Non-pigmented ciliary epithelial cell (primary cell): ENCODE data around the gene RAP2A.
A peak's percentile ranks its signal among the peaks of the same experiment; 100 is the strongest.

ENCODE experiments used
- DNase-seq: peaks from one replicate; pipeline ENCODE4 v3.0.0-alpha.2; 2010; ENCODE audit warnings: low read depth

Gene RAP2A

DNA sequence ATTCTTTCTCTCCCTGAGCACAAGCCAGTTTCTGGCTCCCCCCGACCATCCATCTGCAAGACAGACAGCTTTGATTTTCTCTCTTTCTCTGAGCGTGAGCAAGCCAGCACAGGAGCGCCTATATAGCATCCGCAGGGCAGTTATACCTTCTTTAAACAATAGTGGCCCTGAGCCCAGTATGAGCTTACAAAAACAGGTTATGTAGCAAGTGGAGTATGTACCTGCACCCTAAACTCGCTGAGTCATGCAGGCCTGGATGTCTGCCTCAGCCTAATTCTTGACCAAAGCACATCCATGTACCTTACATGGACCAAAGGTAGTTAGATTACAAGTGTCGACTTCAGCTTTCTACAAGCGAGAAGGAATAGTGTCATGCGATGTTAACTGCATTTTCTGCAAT, 61.7 kb downstream of the RAP2A start:
- no peak for DNase-seq

DNA sequence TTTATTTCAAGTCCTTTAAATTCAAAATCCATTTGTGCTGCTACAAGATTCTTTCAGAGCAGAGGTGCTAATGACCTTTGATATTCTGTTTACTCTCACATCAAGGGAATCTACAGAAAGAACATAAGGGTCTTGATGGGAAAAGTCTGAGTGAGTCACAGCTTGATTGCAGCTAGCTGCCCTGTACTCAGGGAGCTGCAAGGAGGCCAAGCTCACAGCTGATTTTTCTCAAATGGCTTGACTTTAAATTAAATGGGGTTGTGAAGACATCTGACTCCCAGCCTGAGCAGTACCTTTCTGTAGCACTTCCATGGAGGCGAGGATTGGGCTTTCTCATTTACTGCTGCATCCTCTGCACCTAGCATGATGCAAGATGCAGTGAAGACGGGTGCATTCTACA, 62.5 kb downstream of the RAP2A start:
- DNase-seq: no peak

DNA sequence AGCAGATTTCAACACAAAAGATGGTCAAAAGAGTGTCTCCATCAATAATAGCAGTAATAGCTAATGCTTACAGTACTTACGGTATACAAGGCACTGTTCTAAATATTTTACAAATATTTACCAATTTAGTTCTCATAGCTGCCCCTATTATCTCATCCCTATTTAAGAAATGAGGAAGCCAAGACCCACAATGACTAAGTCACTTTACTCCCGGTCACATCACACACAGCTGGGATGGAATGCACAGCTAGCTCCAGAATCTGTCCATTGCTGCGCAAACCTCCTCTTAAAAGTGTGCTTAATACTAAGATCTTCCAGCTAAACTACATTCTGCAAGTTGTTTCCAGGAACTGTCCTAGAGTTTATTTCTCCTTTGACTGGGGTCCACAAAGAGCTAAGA, 63.4 kb downstream of the RAP2A start:
- no peak for DNase-seq

DNA sequence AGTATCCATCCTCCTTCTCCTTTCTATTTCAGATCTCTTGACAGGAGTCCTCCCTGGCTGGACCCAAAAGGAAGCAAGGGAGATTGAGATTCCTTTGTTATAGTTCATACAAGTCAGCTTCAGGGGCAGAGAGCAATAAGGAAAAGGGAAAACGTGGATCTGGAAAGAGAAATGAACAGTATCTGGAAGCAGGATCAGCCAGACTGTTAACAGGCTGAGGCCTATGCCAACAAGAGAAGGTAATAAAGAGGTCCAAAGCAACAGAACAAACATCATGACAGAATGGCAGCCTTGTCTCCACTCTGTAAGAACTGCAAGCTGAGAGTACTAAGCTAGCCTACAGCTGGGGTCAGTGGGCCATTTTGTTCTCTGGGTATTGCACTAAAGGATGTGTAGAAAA, 64.5 kb downstream of the RAP2A start:
- DNase-seq: no peak

DNA sequence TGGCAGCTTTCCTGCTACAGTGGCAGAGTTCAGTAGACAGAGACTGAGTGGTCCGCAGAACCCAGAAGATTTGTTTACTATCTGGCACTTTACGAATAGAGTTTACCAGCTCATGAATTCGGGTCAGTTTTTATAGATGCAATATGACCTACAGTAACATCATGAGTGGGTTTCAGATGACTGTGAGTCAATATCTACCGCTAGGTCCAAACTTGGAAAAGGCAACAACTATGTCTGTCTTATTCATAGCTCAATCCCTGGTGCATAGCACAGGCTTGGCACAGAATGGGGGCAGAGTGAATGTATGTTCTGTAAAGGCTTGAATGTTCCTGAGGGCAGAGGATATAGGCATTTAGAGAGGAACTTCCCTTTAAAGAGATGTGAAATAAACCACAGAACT, 65.2 kb downstream of the RAP2A start:
- no peak for DNase-seq

DNA sequence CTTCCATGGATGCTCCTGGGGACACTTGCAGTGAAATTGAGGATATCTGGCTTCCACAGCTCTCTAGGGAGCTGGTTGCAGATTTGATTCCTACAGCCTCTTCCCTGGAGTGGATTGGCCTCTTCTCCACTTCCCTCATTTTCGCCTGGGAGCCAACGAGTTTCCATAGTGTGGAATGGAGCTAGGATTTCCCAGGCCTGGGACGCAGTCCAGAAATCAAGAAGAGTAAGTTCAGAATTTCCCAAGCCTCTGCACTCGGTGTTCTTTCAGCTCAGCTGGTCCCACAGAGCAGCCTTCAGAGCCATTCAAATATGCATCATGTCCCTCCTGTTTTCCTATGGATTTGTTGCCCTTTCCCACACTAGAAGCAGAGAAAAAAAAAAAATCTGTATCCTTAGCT, 68.2 kb downstream of the RAP2A start:
- DNase-seq: no peak

DNA sequence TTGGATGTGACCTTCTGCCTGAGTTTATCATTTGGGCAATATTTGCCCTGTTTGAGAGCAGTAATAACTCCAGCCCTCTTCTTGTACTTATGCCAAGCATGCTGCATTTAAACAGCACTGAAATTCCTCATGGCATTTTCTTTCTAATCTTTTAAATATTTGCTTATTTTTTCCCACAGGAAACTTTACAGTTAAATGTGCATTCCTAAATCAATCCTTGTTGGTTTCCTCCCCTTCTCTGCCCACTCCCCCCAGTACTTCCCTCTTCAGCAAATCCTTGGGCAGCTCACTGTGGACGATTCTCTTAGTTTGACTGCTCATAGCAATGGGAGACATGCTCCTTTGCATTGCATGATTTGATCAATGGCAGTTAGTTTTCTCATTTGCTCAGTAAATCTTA, 68.7 kb downstream of the RAP2A start:
- DNase-seq: no peak

DNA sequence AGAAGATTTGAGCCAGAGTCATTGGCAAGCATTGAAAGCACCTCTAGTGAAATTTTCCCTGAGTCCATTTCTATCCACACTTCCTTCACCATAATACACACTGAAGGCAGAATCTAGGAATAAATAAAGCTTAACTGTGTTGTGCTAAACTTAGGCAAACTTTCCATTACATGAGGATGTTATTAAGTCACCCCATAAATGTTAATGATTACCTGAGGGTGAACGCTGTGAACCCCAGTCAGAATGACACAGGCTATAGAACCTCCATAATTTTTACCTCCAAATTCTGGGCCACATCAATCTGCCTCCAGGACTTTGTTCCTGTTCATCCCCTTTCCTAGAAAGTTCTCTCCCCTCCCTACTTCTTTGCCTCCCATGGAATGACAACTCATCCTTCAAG, 71.0 kb downstream of the RAP2A start:
- DNase-seq: no peak

DNA sequence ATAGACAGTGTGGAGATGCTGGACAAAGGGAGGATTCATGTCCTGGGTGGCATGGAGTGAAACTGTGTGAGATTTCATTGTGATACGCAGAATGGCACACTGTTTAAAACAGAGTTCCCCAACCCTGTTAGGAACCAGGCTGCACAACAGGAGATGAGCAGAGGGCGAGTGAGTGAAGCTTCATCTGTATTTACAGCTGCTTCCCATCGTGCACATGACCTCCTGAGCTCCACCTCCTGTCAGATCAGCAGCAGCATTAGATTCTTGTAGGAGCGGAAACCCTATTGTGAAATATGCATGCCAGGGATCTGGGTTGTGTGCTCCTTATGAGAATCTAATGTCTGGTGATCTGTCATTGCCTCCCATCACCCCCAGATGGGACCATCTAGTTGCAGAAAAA, 72.5 kb downstream of the RAP2A start:
- DNase-seq: peak; percentile 13

DNA sequence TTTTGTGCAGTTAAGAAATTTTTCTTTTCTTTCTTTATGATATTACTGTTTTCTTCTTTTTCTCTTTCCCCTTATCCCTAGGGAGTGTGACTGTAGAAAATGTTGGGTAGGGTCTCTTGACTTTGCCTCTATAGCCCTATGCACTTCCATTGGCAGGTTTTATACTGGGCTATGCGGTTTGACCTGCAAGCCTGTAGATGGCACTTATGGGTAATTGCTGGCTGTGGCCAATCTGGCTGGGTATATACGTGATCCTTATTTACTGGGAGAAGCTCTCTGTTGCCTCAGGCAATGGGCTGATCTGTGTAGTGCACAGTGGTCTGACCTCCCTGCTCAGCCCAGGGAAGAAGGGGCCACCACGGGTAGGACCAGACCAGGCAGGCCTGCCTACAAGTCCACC, 78.8 kb downstream of the RAP2A start:
- no peak for DNase-seq

DNA sequence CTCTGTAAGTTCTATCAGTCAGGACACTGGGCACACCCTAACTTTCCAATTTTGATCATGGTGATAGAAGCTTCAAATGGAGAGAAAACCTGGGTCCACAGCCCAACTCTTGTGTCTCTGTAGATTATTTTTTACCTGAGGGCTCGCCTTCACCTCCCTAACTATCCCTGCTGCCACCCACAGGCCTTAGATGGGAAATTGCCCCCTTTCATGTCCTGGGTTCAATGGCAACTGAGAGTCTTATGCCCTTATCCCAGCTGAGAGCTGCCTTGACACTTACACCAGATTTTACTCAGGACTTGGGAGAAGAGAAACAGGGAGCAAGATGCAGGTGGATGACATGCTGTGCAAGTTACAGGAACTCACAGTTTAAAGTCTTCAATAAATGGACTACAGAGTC, 81.7 kb downstream of the RAP2A start:
- no peak for DNase-seq

DNA sequence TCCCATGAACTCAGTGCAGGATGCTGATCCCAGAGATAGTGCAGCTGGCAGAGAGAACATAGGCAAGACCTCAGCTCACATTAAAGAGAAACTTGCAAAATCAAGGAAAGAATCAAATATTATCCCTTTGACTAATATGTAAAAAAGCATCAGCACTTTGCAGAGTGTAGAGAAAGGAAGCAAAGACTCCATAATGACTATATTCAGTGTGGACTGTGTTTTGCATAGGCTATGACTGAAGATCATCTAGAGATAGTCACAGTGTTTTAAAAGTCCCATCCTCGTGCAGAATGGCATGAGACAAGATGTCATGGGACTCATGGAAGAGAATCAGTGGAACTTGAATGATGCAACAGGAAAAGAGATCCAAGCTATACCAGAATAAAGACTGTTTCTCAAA, 84.0 kb downstream of the RAP2A start:
- no peak for DNase-seq
